Subcutaneous abdominal adipose tissue (tissue), 5 donors: ENCODE results near the gene ACOT12.
A peak's percentile ranks its signal among the peaks of the same experiment; 100 is the strongest.

ENCODE experiments used
- H3K27ac ChIP-seq: one replicate; pipeline ENCODE4 v1.7.0; 2013; ENCODE audit warnings: low read depth, mild to moderate bottlenecking, inconsistent platforms, low read length, moderate library complexity
- H3K27me3 ChIP-seq, 5 donors: one replicate each; pipeline ENCODE4 v1.7.0; 2013; ENCODE audit warnings: low read length in 5 of 5, inconsistent platforms in 1 of 5; ENCODE audit not compliant: control insufficient read depth in 5 of 5, insufficient read depth in 4 of 5
- H3K36me3 ChIP-seq, 5 donors: one replicate each; pipeline ENCODE4 v1.7.0; 2013; ENCODE audit warnings: low read length in 5 of 5; ENCODE audit not compliant: control insufficient read depth in 5 of 5, insufficient read depth in 5 of 5
- H3K4me1 ChIP-seq, 5 donors: one replicate each; pipeline ENCODE4 v1.7.0; 2013; ENCODE audit warnings: low read length in 5 of 5, mild to moderate bottlenecking in 3 of 5, moderate library complexity in 1 of 5; ENCODE audit not compliant: control insufficient read depth in 5 of 5, insufficient read depth in 5 of 5
- H3K4me3 ChIP-seq, 5 donors: one replicate each; pipeline ENCODE4 v1.7.0; 2013; ENCODE audit warnings: low read length in 5 of 5, low read depth in 1 of 5
- H3K9ac ChIP-seq, 5 donors: one replicate each; pipeline ENCODE4 v1.7.0; 2013; ENCODE audit warnings: low read length in 5 of 5, mild to moderate bottlenecking in 4 of 5, moderate library complexity in 3 of 5
- H3K9me3 ChIP-seq, 5 donors: one replicate each; pipeline ENCODE4 v1.7.0; 2013; ENCODE audit warnings: low read length in 5 of 5; ENCODE audit not compliant: control insufficient read depth in 5 of 5
- donor health status: healthy.
- donor health status: healthy.
- donor health status: healthy.
- donor health status: healthy.
- donor health status: healthy.

Gene ACOT12

GRCh38 chr5:81401266-81401665 lies 7.3 kb upstream of the ACOT12 start:
- no peak overlapping the region for H3K9ac ChIP-seq
- no peak overlapping the region for H3K4me3 ChIP-seq
- no peaks in the 10 kb centered on the region for H3K27me3 ChIP-seq
- H3K9me3 ChIP-seq, result no peaks in the 10 kb centered on the region
- H3K4me1 ChIP-seq, result peaks cover 0 to 3% (median 0%) of the 10 kb centered on the region in 5 donors
- H3K36me3 ChIP-seq, result no peaks in the 10 kb centered on the region
- H3K27ac ChIP-seq, result no peak overlapping the region

- H3K9ac ChIP-seq, result no peak overlapping the region
Observed at GRCh38 chr5:81400375-81400774, 6.4 kb upstream of the ACOT12 start.

GRCh38 chr5:81398741-81399140 lies 4.8 kb upstream of the ACOT12 start:
- Histone ChIP-seq H3K4me1 (peaks cover 0 to 10% (median 5%) of the 10 kb centered on the region in 5 donors), H3K36me3 (no peaks in the 10 kb centered on the region), H3K4me3 (no peak overlapping the region), H3K9me3 (peaks cover 0 to 6% (median 4%) of the 10 kb centered on the region in 5 donors), H3K27ac (no peak overlapping the region), H3K9ac (no peak overlapping the region), H3K27me3 (peaks cover 0 to 2% (median 0%) of the 10 kb centered on the region in 5 donors)

More at GRCh38 chr5:81400375-81400774, 6.4 kb upstream of the ACOT12 start:
- Histone ChIP-seq H3K27ac (no peak overlapping the region), H3K4me1 (peaks cover 0 to 3% (median 0%) of the 10 kb centered on the region in 5 donors), H3K27me3 (no peaks in the 10 kb centered on the region), H3K9me3 (peaks cover 0 to 1% (median 0%) of the 10 kb centered on the region in 5 donors), H3K4me3 (no peak overlapping the region), H3K36me3 (no peaks in the 10 kb centered on the region)

- no peak overlapping the region for H3K27ac ChIP-seq
- no peak overlapping the region for H3K9ac ChIP-seq
Observed at GRCh38 chr5:81397176-81397575, 3.2 kb upstream of the ACOT12 start.

GRCh38 chr5:81395262-81395661 lies 1.3 kb upstream of the ACOT12 start:
- Histone ChIP-seq H3K27ac (no peak overlapping the region), H3K27me3 (peaks cover 0 to 6% (median 2%) of the 10 kb centered on the region in 5 donors), H3K4me1 (peaks cover 0 to 14% (median 9%) of the 10 kb centered on the region in 5 donors), H3K9me3 (peaks cover 0 to 6% (median 4%) of the 10 kb centered on the region in 5 donors), H3K36me3 (no peaks in the 10 kb centered on the region), H3K9ac (no peak overlapping the region), H3K4me3 (no peak overlapping the region)

More at GRCh38 chr5:81397176-81397575, 3.2 kb upstream of the ACOT12 start:
- peaks cover 0 to 6% (median 4%) of the 10 kb centered on the region in 5 donors for H3K9me3 ChIP-seq
- H3K4me3 ChIP-seq, result no peak overlapping the region
- no peaks in the 10 kb centered on the region for H3K36me3 ChIP-seq
- peaks cover 0 to 3% (median 0%) of the 10 kb centered on the region in 5 donors for H3K27me3 ChIP-seq
- peaks cover 0 to 14% (median 9%) of the 10 kb centered on the region in 5 donors for H3K4me1 ChIP-seq

GRCh38 chr5:81393430-81393782 lies 528 bp downstream of the ACOT12 start:
- Histone ChIP-seq H3K27me3 (peaks cover 0 to 6% (median 2%) of the 10 kb centered on the region in 5 donors), H3K9ac (no peak overlapping the region), H3K36me3 (no peaks in the 10 kb centered on the region), H3K9me3 (peaks cover 0 to 6% (median 4%) of the 10 kb centered on the region in 5 donors), H3K4me1 (peaks cover 0 to 14% (median 9%) of the 10 kb centered on the region in 5 donors), H3K4me3 (peak overlapping the region in 4 of 5 donors; percentile 34 to 56 (median 44)), H3K27ac (no peak overlapping the region)

- no peak overlapping the region for H3K4me3 ChIP-seq
- peaks cover 0 to 6% (median 4%) of the 10 kb centered on the region in 5 donors for H3K4me1 ChIP-seq
- H3K36me3 ChIP-seq, result no peaks in the 10 kb centered on the region
- H3K27ac ChIP-seq, result no peak overlapping the region
- H3K27me3 ChIP-seq, result peaks cover 0 to 6% (median 0%) of the 10 kb centered on the region in 5 donors
- no peaks in the 10 kb centered on the region for H3K9me3 ChIP-seq
- no peak overlapping the region for H3K9ac ChIP-seq
Observed at GRCh38 chr5:81389025-81389424, 4.9 kb downstream of the ACOT12 start.

- H3K4me1 ChIP-seq, result no peaks in the 10 kb centered on the region
- no peaks in the 10 kb centered on the region for H3K36me3 ChIP-seq
- peaks cover 0 to 6% (median 0%) of the 10 kb centered on the region in 5 donors for H3K27me3 ChIP-seq
- no peak overlapping the region for H3K9ac ChIP-seq
- H3K27ac ChIP-seq, result no peak overlapping the region
- H3K9me3 ChIP-seq, result no peaks in the 10 kb centered on the region
- no peak overlapping the region for H3K4me3 ChIP-seq
Observed at GRCh38 chr5:81388169-81388568, 5.8 kb downstream of the ACOT12 start.

GRCh38 chr5:81383867-81384266 lies 10.1 kb downstream of the ACOT12 start:
- H3K4me3 ChIP-seq, result no peak overlapping the region
- no peaks in the 10 kb centered on the region for H3K9me3 ChIP-seq
- no peak overlapping the region for H3K9ac ChIP-seq
- H3K27ac ChIP-seq, result no peak overlapping the region
- H3K36me3 ChIP-seq, result no peaks in the 10 kb centered on the region
- H3K27me3 ChIP-seq, result no peaks in the 10 kb centered on the region
- no peaks in the 10 kb centered on the region for H3K4me1 ChIP-seq

GRCh38 chr5:81371354-81371876 lies 22.5 kb downstream of the ACOT12 start:
- H3K4me1 ChIP-seq, result no peaks in the 10 kb centered on the region
- H3K9me3 ChIP-seq, result no peaks in the 10 kb centered on the region
- no peak overlapping the region for H3K4me3 ChIP-seq
- no peaks in the 10 kb centered on the region for H3K27me3 ChIP-seq
- H3K36me3 ChIP-seq, result no peaks in the 10 kb centered on the region
- H3K9ac ChIP-seq, result no peak overlapping the region
- no peak overlapping the region for H3K27ac ChIP-seq
